GM18526 (cell line): ENCODE measurements around the gene SORCS2.

Source experiments
- POLR2A ChIP-seq: IDR thresholded peaks from 3 replicates; pipeline ENCODE4 v1.6.1; 2011; ENCODE audit not compliant: insufficient read length; ENCODE audit errors: extremely low read depth

Gene SORCS2

DNA sequence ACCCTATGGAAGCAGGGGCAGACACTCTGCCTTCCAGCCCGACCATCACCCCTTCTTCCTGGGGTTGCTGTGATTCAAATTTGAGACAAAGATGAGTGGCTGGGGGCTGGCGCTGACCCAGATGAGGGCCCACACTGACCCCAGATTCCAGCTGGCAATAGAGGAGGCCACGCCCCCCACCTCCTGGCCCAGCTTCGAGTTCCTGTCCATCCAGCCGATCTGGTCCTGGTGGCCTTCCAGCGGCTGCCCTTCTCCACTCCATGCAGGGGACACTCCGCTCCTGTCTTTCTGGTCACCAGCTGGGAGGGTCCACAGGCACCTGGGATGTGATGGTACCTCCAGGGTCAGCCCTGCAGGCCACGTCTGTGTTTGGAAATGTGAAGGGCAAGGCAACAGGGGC lies 340.9 kb downstream of the SORCS2 start:
- no peak for TF ChIP-seq POLR2A

DNA sequence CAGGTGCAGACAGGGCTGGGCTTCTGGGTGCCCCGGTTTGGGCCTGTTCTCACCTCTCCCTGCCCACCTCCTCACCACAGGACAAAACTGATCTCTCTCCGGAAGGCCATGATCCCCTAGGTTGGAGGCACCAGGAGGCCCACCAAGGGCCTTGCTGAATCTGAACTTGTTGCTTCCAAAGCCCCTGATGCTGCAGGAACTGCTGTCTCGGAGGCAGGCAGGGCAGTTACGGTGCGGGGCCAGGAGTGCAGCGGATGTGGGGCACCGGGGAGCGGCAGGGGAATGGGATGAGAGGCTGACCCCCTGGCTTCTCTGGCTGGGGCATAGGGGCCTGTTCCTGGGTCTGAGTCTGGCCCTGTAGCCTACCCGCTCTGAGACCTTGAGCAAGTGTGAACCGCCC lies 342.8 kb downstream of the SORCS2 start:
- no peak for TF ChIP-seq POLR2A

DNA sequence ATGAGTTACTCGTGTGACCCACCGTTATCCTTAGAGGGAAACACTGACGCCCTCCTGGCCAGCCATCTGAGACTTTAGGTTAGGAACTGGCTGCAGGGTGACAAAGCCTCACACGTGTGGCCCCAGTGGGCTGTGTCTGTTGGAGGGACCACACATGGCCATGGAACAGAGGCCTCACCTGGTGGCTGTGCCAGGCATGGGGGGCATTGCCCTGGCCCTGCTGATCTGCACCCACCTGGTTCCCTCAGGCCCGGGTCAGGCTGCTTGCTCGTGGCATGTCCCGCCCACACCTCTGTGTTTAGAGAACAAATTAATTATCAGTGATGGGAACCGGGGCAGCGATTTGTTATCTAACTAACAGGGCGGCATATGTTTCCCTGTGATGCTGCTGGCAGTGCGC lies 343.3 kb downstream of the SORCS2 start:
- TF ChIP-seq POLR2A: no peak

DNA sequence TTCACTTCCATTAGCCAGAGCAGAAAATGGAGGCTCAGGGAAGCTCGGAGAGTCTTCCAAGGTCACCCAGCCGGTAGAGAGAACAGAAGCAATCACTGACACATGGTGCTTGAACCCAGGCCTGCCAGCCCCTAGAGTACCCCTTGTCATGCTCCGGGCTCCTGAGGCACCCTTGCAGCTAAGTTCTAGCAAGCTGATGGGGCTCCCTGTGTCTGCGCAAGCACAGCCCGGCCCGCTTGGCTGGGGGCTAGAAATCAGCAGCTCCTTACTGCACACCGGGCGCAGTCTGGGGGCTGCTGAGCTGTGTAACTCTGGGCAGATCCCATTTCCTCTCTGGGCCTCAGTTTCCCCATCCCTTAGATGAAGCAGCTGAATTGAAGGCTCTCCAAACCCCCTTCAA lies 344.5 kb downstream of the SORCS2 start:
- no peak for TF ChIP-seq POLR2A

DNA sequence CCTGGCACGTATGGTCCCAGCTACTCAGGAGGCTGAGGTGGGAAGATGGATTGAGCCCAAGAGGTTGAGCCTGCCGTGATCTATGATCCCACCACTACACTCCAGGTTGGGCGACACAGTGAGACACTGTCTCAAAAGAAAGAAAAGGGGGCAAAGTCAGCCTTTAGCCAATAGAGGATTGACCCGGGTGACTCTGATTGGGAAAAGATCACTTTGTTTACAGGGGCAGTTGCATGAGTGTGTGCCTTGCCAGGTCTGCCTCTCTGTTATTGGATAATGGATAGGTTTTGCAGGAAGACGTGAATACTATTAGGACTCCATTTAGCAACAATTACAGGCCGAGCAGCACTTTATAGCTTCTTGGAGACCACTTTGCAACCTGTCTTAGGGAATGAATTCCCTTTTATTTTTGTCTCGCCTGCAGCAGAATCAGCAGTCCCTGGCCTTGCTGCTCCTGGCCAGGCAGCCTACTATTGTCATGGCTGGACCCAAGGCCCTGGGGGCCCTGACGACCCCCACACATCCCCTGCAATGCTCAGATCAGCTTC lies 345.6 kb downstream of the SORCS2 start:
- no peak for TF ChIP-seq POLR2A

DNA sequence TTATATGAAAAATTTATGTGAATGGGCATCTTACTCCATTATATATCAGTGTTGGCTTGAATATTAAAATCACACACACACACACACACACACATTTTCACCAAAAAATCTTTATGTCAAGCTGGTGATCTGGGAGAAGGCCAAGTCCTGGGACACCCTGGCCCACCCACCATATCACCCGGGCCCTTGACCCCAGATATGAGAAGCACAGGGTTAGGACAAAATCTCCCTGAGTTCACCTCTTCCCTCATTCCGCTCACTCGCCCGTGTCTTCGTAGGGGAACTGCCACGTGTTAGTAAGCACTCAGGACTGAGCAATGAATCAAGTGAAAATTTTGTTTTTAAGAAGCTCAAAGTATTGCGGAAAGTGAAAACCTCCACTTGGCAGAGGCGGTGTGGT lies 346.2 kb downstream of the SORCS2 start:
- no peak for TF ChIP-seq POLR2A

DNA sequence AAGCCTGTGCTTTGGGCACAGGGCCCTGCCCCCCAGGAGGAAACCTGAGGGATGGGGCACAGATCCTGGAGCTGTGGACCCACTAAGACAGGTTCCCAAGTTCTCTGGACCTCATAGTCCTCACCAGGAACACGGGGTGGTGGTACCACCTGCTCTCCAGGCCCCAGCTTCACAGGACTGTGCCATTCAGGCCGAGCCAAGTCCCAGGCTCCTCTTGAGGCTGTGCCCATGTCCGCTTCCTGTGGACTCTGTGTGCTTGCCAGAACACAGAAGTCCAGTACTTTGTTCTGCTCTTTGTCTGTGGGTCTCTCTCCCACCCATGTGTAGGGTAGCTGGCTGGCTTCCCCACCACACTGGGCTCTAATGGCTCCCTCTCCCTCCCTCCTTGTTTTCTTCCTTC lies 346.8 kb downstream of the SORCS2 start:
- no peak for TF ChIP-seq POLR2A

DNA sequence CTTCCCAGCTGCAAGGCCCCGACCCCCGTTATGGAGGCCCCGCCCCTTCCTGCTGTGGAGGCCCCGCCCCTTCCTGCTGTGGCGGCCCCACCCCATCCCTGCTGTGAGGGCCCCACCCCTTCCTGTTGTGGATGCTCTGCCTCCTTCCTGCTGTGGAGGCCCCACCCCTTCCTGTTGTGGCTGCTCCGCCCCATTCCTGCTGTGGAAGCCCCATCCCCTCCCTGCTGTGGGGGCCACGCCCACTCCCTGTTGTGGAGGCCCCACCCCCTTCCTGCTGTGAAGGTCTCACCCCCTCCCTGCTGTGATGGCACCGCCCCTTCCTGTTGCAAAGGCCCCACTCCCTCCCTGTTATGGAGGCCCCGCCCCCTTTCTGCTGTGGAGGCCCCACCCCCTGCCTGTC lies 347.3 kb downstream of the SORCS2 start:
- TF ChIP-seq POLR2A: no peak

DNA sequence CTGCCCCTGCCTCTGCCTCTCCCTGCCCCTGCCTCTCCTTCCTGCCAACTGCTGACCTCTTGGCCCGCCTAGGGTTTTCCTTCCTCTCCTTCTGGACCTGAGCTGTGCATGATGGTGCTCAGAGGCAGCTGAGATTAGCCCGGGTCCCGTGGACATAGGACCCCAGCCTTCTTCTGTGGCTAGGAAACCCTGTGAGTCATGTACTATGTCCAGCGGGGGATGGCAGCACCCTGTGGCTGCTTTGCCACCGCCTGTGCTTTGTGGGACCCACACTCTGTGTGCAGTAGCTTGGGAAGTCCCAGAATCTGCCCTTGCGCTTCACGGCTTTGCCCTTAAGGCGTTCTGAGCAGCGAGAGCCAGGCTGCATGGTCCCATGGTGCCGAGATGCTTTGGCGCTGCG lies 347.9 kb downstream of the SORCS2 start:
- no peak for TF ChIP-seq POLR2A

- TF ChIP-seq POLR2A: no peak
These were observed 348.5 kb downstream of the SORCS2 start for GRCh38 chr4:7540654-7541413.

- TF ChIP-seq POLR2A: no peak
These were observed 349.1 kb downstream of the SORCS2 start for GRCh38 chr4:7541414-7541810.

- TF ChIP-seq POLR2A: no peak
These were observed 350.4 kb downstream of the SORCS2 start for GRCh38 chr4:7542781-7543180.

DNA sequence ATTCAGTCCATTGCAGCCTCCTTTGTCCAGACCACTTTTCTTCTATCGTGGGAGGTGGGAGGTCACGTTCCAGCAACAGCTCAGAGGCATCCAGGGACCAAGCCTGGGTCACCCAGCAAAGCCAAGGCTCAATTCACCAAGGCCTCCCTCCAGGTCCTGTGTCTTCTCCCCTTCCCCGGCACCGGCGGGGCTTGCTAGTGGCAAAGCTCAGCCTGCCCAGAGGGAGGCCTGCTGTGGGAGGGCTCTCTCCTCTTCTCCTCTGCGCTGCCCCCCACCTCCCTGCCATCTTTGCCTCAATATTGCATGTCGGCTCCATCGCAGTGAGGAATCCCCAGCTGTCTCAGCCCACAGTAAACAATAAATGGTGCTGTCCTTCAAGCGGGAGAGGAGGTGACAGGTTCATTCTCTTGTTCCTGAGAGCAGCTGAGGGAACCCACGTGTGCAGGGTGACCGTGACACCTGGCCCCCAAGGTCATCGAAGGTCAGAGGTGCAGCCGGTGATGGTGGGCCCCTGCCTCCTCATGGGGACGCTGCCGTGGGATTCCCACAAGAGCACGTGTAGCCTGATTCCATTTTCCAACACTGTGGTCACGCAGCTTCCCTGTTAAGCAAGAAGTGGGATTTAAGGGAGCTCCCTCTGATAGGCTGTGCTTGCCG lies 353.9 kb downstream of the SORCS2 start:
- TF ChIP-seq POLR2A: no peak

DNA sequence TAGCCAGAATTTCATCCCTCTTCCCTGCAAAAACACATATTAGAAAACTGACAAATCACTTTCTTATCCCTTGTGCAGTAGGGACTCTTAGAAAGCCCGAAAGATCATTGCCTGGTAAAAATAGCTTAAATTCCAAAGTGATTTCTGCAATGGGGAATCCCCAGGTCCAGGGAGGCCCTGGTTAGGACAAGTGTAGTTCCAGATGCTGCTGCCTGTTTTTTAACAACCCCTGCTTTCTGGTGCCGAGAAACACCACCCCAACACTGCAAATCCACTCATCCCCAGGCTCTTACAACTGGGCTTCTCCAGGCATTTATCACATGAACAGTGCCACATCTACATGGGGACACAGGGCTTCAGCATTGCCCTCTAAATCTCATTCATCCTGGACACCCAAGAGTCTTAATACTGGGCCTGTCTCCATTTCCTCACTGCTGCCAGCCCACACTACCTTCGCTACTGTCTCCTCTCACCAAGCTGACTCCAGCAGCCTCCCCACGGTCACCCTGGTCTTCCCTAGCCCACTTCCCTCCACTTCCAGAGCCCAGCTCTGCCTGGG lies 354.6 kb downstream of the SORCS2 start:
- TF ChIP-seq POLR2A: no peak

DNA sequence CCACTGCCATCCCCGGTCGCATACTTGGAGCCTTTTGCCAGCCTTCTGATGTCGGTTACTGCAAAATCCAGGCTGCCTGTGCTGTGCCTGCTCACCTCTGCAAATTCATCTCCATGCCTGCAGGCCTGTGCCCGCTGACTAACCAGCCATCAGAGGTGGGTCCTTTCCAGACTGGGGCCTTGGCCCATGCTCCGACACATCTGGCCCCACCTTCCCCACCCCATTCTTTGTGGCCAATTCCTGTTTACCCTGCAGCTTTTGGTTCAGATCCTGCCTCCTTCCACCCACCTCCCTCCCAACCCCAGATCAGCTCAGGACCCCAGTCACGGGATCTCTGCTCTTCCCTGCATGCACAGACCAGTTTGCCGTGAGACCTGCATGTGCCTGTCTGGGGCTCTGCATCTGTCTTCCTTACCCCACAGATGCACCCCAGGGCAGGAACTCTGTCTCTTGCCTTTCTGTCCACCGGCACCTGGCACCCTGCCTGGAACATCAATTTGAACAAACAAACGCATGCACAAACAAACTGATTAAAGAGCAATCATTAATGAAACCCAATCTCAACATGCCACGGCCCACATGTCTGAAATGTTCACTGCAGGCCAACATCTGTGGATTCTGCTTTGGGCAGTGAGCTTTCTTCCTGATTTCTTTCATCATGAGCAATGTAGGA lies 355.2 kb downstream of the SORCS2 start:
- no peak for TF ChIP-seq POLR2A

- no peak for TF ChIP-seq POLR2A
These were observed 357.5 kb downstream of the SORCS2 start for GRCh38 chr4:7549866-7550265.
